Measurements from ENCODE around the gene PLEKHG2. TPM values are rescaled to one million over a fixed set of nuclear protein-coding genes. Genes with fewer than 3 reads are reported as not detected.

Gene PLEKHG2
- total and polyA plus RNA-seq, 9 of the 15 experiments (the other 6 are each of a cell fraction or from before 2014, with no cell fraction given): 0.98 to 45.7 (median 9.8) TPM

- TF ChIP-seq, protein P1, sequence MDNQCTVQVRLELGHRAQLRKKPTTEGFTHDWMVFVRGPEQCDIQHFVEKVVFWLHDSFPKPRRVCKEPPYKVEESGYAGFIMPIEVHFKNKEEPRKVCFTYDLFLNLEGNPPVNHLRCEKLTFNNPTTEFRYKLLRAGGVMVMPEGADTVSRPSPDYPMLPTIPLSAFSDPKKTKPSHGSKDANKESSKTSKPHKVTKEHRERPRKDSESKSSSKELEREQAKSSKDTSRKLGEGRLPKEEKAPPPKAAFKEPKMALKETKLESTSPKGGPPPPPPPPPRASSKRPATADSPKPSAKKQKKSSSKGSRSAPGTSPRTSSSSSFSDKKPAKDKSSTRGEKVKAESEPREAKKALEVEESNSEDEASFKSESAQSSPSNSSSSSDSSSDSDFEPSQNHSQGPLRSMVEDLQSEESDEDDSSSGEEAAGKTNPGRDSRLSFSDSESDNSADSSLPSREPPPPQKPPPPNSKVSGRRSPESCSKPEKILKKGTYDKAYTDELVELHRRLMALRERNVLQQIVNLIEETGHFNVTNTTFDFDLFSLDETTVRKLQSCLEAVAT (IDR thresholded peaks at IDR 0.05): no peak
- TF ChIP-seq ZKSCAN8 (CRISPR knock-in tag; IDR thresholded peaks at IDR 0.05) (0 out of 2 replicates have a peak, but pooled peaks have one; percentile 36), MNT (conservative IDR thresholded peaks at IDR 0.05) (peak; percentile 52 to 54; a peak in 3 of 4 replicates), SIN3A (IDR thresholded peaks at IDR 0.05; ENCODE audit: borderline replicate concordance in 2 of 2, control insufficient read depth in 1 of 2, low read depth in 2 of 2, low read length in 2 of 2) (peak in 1 of 2 experiments; percentile 88; a peak in 2 of 4 replicates), ZNF740 (CRISPR knock-in tag; IDR thresholded peaks at IDR 0.05) (no peak), ZNF740 (tag; IDR thresholded peaks at IDR 0.05) (no peak), POLR3A (IDR thresholded peaks at IDR 0.05; ENCODE audit: borderline replicate concordance, extremely low read depth, insufficient read depth, insufficient read length) (no peak), SPI1 (IDR thresholded peaks at IDR 0.05; ENCODE audit: borderline replicate concordance, low read depth, low read length) (peak; percentile 19; the same call in 1 of the 2 replicates)
- TF ChIP-seq, protein P2, sequence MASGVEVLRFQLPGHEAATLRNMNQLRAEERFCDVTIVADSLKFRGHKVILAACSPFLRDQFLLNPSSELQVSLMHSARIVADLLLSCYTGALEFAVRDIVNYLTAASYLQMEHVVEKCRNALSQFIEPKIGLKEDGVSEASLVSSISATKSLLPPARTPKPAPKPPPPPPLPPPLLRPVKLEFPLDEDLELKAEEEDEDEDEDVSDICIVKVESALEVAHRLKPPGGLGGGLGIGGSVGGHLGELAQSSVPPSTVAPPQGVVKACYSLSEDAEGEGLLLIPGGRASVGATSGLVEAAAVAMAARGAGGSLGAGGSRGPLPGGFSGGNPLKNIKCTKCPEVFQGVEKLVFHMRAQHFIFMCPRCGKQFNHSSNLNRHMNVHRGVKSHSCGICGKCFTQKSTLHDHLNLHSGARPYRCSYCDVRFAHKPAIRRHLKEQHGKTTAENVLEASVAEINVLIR (CRISPR knock-in tag; IDR thresholded peaks at IDR 0.05): peak; percentile 75
- TF ChIP-seq, protein P3, sequence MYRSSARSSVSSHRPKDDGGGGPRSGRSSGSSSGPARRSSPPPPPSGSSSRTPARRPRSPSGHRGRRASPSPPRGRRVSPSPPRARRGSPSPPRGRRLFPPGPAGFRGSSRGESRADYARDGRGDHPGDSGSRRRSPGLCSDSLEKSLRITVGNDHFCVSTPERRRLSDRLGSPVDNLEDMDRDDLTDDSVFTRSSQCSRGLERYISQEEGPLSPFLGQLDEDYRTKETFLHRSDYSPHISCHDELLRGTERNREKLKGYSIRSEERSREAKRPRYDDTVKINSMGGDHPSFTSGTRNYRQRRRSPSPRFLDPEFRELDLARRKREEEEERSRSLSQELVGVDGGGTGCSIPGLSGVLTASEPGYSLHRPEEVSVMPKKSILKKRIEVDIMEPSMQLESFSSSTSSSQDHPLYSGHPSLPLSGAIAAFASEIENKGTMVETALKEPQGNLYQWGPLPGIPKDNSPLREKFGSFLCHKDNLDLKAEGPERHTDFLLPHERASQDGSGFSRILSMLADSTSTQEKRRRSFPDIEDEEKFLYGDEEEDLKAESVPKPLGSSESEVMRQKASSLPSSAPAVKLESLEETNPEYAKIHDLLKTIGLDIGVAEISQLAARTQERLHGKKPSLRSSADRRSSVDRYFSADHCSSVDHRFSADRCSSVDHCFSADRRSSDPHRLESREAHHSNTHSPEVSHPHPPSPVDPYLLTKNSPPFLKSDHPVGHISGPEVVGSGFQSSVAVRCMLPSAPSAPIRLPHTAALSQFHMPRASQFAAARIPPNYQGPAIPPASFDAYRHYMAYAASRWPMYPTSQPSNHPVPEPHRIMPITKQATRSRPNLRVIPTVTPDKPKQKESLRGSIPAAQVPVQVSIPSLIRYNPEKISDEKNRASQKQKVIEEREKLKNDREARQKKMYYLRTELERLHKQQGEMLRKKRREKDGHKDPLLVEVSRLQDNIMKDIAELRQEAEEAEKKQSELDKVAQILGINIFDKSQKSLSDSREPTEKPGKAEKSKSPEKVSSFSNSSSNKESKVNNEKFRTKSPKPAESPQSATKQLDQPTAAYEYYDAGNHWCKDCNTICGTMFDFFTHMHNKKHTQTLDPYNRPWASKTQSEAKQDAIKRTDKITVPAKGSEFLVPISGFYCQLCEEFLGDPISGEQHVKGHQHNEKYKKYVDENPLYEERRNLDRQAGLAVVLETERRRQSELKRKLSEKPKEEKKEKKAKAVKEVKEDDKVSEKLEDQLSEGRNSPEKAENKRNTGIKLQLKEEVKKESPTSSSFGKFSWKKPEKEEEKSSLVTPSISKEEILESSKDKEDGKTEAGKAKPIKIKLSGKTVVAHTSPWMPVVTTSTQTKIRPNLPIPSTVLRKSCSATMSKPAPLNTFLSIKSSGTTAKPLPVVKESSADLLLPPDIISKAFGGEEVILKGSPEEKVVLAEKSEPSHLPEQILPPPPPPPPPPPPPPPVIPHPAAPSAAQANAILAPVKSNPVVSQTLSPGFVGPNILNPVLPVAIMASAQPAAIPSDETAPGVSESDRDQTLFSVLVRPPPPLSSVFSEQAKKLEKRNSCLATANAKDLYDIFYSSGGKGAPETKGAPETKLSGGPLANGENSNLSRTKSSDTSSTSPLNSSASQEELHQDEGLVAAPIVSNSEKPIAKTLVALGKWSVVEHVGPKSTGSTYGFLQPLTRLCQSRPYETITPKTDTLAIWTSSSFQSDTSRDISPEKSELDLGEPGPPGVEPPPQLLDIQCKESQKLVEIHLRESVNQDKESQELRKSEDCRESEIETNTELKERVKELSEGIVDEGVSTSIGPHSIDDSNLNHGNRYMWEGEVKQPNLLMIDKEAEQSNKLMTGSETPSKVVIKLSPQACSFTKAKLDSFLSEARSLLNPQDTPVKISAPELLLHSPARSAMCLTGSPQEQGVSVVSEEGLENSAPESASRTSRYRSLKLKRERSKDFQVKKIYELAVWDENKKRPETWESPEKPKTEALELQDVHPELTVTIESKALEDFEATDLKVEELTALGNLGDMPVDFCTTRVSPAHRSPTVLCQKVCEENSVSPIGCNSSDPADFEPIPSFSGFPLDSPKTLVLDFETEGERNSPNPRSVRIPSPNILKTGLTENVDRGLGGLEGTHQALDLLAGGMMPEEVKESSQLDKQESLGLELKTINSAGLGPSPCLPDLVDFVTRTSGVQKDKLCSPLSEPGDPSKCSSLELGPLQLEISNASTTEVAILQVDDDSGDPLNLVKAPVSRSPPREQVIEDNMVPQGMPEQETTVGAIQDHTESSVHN (IDR thresholded peaks at IDR 0.05; ENCODE audit: borderline replicate concordance in 1 of 2, low read depth in 1 of 2): no peak
These were observed 3.1 kb upstream of the PLEKHG2 start (continued) for GRCh38 chr19:39409208-39410016.
